ENCODE results near the gene GRIK1. TPM values are rescaled to one million over a fixed set of nuclear protein-coding genes. Genes with fewer than 3 reads are reported as not detected.

The GRIK1 gene
- polyA plus RNA-seq, 3 donors = not detected

DNA sequence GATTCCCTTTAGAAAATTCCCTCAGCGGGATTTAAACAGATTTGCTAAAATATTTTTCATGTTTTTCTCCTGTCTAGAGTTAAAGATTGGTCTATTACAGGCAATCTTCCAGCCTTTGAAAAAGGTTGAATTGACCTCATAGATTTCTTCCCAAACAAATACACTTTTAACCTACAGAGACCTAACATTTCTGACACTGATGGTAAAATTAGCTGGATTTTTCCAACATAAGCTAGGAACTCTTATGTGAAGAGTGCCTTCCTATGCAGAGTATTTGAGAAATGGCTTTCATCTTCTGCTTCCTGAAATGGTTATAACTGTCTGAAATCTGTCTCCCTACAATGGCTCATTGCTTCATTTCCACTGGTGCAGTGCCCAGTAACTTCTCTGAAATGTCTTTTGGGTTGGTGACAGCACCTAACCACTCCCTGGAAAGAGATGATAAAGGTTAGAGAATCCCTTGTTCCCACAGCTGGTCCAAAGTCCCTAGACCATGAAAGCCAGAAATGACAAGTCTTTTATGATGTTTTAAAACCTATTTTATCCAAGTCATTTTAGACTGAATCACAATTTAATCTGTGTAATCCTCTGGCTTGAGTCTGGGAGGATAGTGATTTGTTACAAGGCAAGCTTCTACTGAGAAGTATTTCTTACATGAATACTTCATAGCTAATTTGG is 371.6 kb downstream of the GRIK1 start:
- Mint-ChIP-seq H3K27me3 (ENCODE audit: low read depth in 3 of 3) (no peaks in the 10 kb centered on the region), H3K4me3 (no peak overlapping the region), H3K9me3 (peaks cover 0 to 2% (median 0%) of the 10 kb centered on the region in 7 donors), H3K4me1 (peaks cover 10% of the 10 kb centered on the region), H3K36me3 (peaks cover 0 to 1% of the 10 kb centered on the region in 2 donors), H3K27ac (peak overlapping the region in 1 of 7 donors; percentile 70)
- H3K27me3 ChIP-seq (ENCODE audit: control insufficient read depth in 2 of 2, insufficient read depth in 2 of 2, low read length in 2 of 2) = no peaks in the 10 kb centered on the region
- no peak overlapping the region for H3K9ac ChIP-seq (ENCODE audit: insufficient read depth, low read length, poor library complexity, severe bottlenecking)
- no peak overlapping the region for H2AFZ ChIP-seq (ENCODE audit: insufficient read depth, low read depth, low read length, poor library complexity, severe bottlenecking)
- TF ChIP-seq, protein P1, sequence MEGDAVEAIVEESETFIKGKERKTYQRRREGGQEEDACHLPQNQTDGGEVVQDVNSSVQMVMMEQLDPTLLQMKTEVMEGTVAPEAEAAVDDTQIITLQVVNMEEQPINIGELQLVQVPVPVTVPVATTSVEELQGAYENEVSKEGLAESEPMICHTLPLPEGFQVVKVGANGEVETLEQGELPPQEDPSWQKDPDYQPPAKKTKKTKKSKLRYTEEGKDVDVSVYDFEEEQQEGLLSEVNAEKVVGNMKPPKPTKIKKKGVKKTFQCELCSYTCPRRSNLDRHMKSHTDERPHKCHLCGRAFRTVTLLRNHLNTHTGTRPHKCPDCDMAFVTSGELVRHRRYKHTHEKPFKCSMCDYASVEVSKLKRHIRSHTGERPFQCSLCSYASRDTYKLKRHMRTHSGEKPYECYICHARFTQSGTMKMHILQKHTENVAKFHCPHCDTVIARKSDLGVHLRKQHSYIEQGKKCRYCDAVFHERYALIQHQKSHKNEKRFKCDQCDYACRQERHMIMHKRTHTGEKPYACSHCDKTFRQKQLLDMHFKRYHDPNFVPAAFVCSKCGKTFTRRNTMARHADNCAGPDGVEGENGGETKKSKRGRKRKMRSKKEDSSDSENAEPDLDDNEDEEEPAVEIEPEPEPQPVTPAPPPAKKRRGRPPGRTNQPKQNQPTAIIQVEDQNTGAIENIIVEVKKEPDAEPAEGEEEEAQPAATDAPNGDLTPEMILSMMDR (IDR thresholded peaks at IDR 0.05) = no peak
- H3K79me2 ChIP-seq (ENCODE audit: insufficient read depth, low read length) = no peaks in the 10 kb centered on the region
- H3K4me3 ChIP-seq (replicated peaks in 1 of 3; ENCODE audit: low read depth in 2 of 3, low read length in 3 of 3) = no peak overlapping the region
- WGBS (ENCODE audit: insufficient coverage) = no CpG with 5 or more reads among the region's 1 CpG
- H3K9me3 ChIP-seq (replicated peaks in 1 of 2; ENCODE audit: control insufficient read depth in 1 of 2, insufficient read depth in 1 of 2, low read length in 2 of 2) = no peaks in the 10 kb centered on the region
- no peak overlapping the region for H3K4me2 ChIP-seq (replicated peaks; ENCODE audit: extremely low read depth, low read length, poor library complexity, severe bottlenecking)
- no peaks in the 10 kb centered on the region for H4K20me1 ChIP-seq (ENCODE audit: insufficient read depth, low read length)
- no peaks in the 10 kb centered on the region for H3K4me1 ChIP-seq (ENCODE audit: control insufficient read depth in 1 of 2, insufficient read depth in 2 of 2, low read length in 2 of 2)
- no peak overlapping the region for H3K27ac ChIP-seq (ENCODE audit: low read depth in 1 of 2, low read length in 2 of 2)
- intact Hi-C loops (cut with micrococcal nuclease) = no loop called here
- H3K36me3 ChIP-seq (replicated peaks in 1 of 2; ENCODE audit: control insufficient read depth in 1 of 2, insufficient read depth in 2 of 2, low read length in 2 of 2) = no peaks in the 10 kb centered on the region
- no peak for DNase-seq

DNA sequence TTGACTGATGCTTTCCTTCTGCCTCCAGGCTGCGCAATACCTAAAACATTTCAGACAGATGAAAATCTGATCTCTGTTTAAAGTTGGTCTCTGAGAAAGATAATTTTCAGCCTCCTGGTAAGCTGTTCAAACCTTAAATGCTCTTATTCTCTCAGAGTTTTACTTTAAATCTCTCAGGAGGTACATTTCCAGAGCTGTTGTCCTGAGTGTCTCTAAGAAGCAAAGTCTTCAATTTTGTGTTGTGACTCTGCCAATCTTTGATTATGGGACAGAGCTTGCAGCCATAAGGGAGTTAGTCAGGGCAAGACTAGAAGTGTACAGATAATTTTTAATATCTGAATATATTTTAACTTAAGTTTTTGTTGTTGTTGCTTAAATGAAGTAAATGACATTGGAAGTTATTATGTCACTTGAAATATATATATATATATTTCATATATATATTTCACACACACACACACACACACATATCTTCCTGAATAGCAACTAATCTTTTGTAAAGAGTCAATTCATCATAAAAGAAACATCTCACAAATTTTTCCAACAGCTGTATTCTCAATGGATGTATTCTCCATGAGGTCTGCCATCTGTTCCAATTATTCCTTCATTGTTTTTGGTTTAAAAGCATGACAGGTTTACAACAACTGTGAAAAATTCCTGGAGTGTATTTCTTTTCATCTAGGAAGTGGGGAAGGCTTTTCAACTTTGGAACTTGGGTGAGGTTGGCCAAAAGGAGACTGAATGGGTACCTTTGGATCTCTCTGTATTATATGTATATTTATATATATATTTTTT is 381.7 kb downstream of the GRIK1 start:
- Histone ChIP-seq H3K9me3 (replicated peaks in 1 of 2; ENCODE audit: control insufficient read depth in 1 of 2, insufficient read depth in 1 of 2, low read length in 2 of 2) (no peaks in the 10 kb centered on the region), H3K27me3 (ENCODE audit: control insufficient read depth in 2 of 2, insufficient read depth in 2 of 2, low read length in 2 of 2) (no peaks in the 10 kb centered on the region), H4K20me1 (ENCODE audit: insufficient read depth, low read length) (no peaks in the 10 kb centered on the region), H2AFZ (ENCODE audit: insufficient read depth, low read depth, low read length, poor library complexity, severe bottlenecking) (no peak overlapping the region), H3K79me2 (ENCODE audit: insufficient read depth, low read length) (no peaks in the 10 kb centered on the region), H3K4me1 (ENCODE audit: control insufficient read depth in 1 of 2, insufficient read depth in 2 of 2, low read length in 2 of 2) (peaks cover 0 to 9% of the 10 kb centered on the region in 2 donors), H3K36me3 (replicated peaks in 1 of 2; ENCODE audit: control insufficient read depth in 1 of 2, insufficient read depth in 2 of 2, low read length in 2 of 2) (no peaks in the 10 kb centered on the region), H3K9ac (ENCODE audit: insufficient read depth, low read length, poor library complexity, severe bottlenecking) (no peak overlapping the region), H3K4me2 (replicated peaks; ENCODE audit: extremely low read depth, low read length, poor library complexity, severe bottlenecking) (no peak overlapping the region), H3K4me3 (replicated peaks in 1 of 3; ENCODE audit: low read depth in 2 of 3, low read length in 3 of 3) (no peak overlapping the region), H3K27ac (ENCODE audit: low read depth in 1 of 2, low read length in 2 of 2) (no peak overlapping the region)
- Mint-ChIP-seq H3K9me3 (peaks cover 0 to 8% (median 2%) of the 10 kb centered on the region in 7 donors), H3K36me3 (peaks cover 7 to 16% of the 10 kb centered on the region in 2 donors), H3K4me3 (no peak overlapping the region), H3K27ac (no peak overlapping the region), H3K27me3 (ENCODE audit: low read depth in 3 of 3) (no peaks in the 10 kb centered on the region), H3K4me1 (peaks cover 8% of the 10 kb centered on the region)
- TF ChIP-seq, protein P1 (IDR thresholded peaks at IDR 0.05) = no peak
- WGBS (ENCODE audit: insufficient coverage) = no CpG with 5 or more reads among the region's 1 CpG
- DNase-seq = no peak
- intact Hi-C loops (cut with micrococcal nuclease) = no loop called here
